HepG2 (cell line): ENCODE data around the gene TPM1. TPM values are rescaled to one million over a fixed set of nuclear protein-coding genes. Genes with fewer than 3 reads are reported as not detected.

ENCODE experiments used
- ATAC-seq: fragments of 200-7000 bp; cut with Tn5 transposase; 3 replicates; pipeline ENCODE4 v1.9.1; 2020; ENCODE audit warnings: mild to moderate bottlenecking, moderate library complexity
- BruUV-seq: library from RNA; stranded (reverse); fragments of 400-500 nt; replicated peaks from 2 replicates; lab custom pipeline; 2021; lab: Mats Ljungman, UMichigan
- CTCF ChIA-PET: fragments of 300-600 bp; formaldehyde crosslinking; extraction: SDS; loops from one replicate; lab custom pipeline; 2021; ENCODE audit warnings: low total read pairs, inconsistent platforms, low intra/inter-chr PET ratio; lab: Yijun Ruan, JAX
- POLR2A ChIA-PET: fragments of 350-600 bp; sonication (Branson Sonifier 250); formaldehyde crosslinking; loops from one replicate; lab custom pipeline; 2020; ENCODE audit warnings: antibody characterized with exemption, inconsistent platforms; lab: Yijun Ruan, JAX
- DNase-seq: peaks from one replicate; pipeline ENCODE4 v3.0.0-alpha.2; 2015; ENCODE audit warnings: low spot score
- FAIRE-seq: peaks from 3 replicates; lab custom pipeline; 2011; peaks lifted over from hg19 to GRCh38; lab: Jason Lieb, UNC
- H2AFZ ChIP-seq: one replicate; pipeline ENCODE4 v1.6.1; 2011; ENCODE audit warnings: low read length, inconsistent platforms
- H3K27ac ChIP-seq: fragments of 300-600 bp; 3 replicates; pipeline ENCODE4 v1.8.0; 2011; ENCODE audit warnings: mixed run types, mild to moderate bottlenecking, mixed read lengths, low read length, inconsistent platforms; ENCODE audit not compliant: insufficient read depth; ENCODE audit errors: extremely low read length
- H3K27me3 ChIP-seq, 2 experiments: fragments of 200-600 bp in 1 of 2; 2 replicates in 1 of 2; 3 replicates in 1 of 2; pipeline versions ENCODE4 v1.6.0 to v1.8.0; 2011; ENCODE audit warnings: low read length in 2 of 2, mild to moderate bottlenecking in 2 of 2, moderate library complexity in 2 of 2, inconsistent platforms in 1 of 2; ENCODE audit not compliant: insufficient read depth in 2 of 2, control insufficient read depth in 1 of 2
- H3K36me3 ChIP-seq, 2 experiments: fragments of 200-600 bp in 1 of 2; replicated peaks in 1 of 2; 2 replicates in 1 of 2; 3 replicates in 1 of 2; pipeline versions ENCODE4 v1.5.1 to v1.8.0; 2011; ENCODE audit warnings: low read length in 2 of 2, inconsistent platforms in 1 of 2; ENCODE audit not compliant: insufficient read depth in 2 of 2, control insufficient read depth in 1 of 2
- H3K4me1 ChIP-seq: 2 replicates; pipeline ENCODE4 v1.5.1; 2012; ENCODE audit warnings: low read length, inconsistent platforms; ENCODE audit not compliant: insufficient read depth
- H3K4me2 ChIP-seq: 2 replicates; pipeline ENCODE4 v1.6.0; 2011; ENCODE audit warnings: low read depth, low read length, inconsistent platforms
- H3K4me3 ChIP-seq, 3 experiments: fragments of 200-600 bp in 1 of 3; sonication (generic), shearing (Covaris generic) in 1 of 3; replicated peaks in 1 of 3; 2 replicates each; pipeline ENCODE4 v1.5.1; 2011 to 2016; ENCODE audit warnings: low read length in 3 of 3, inconsistent platforms in 2 of 3, low read depth in 2 of 3, mild to moderate bottlenecking in 2 of 3, control low read depth in 1 of 3, mixed read lengths in 1 of 3; ENCODE audit not compliant: insufficient read depth in 1 of 3
- H3K79me2 ChIP-seq: one replicate; pipeline ENCODE4 v1.6.1; 2011; ENCODE audit warnings: low read length, inconsistent platforms; ENCODE audit not compliant: insufficient read depth
- H3K9ac ChIP-seq: 2 replicates; pipeline ENCODE4 v1.6.0; 2011; ENCODE audit warnings: mild to moderate bottlenecking, low read depth, low read length, inconsistent platforms; ENCODE audit not compliant: insufficient read depth
- H3K9me3 ChIP-seq: 2 replicates; pipeline ENCODE4 v1.5.1; 2012; ENCODE audit warnings: mild to moderate bottlenecking, low read length
- H4K20me1 ChIP-seq: 2 replicates; pipeline ENCODE4 v1.6.0; 2011; ENCODE audit warnings: inconsistent platforms, mild to moderate bottlenecking, low read length, moderate library complexity; ENCODE audit not compliant: insufficient read depth
- ATF7-NPFF ChIP-seq: sonication (generic); formaldehyde crosslinking; IDR thresholded peaks from 2 replicates; pipeline ENCODE4 v1.8.1; 2023; ENCODE audit warnings: mild to moderate bottlenecking, low read depth, missing genetic modification reagents, moderate library complexity
- BORCS8-MEF2B ChIP-seq: sonication (generic); formaldehyde crosslinking; IDR thresholded peaks from 2 replicates; pipeline ENCODE4 v1.8.0; 2022; ENCODE audit warnings: mild to moderate bottlenecking, missing genetic modification reagents
- HMG20A ChIP-seq: IDR thresholded peaks from 2 replicates; pipeline ENCODE4 v1.6.1; 2016; ENCODE audit warnings: borderline replicate concordance
- MED8 ChIP-seq: sonication (generic); formaldehyde crosslinking; IDR thresholded peaks from 2 replicates; pipeline ENCODE4 v1.8.1; 2023; ENCODE audit warnings: mild to moderate bottlenecking, missing genetic modification reagents; ENCODE audit not compliant: insufficient replicate concordance
- NONO ChIP-seq, 2 experiments: fragments of 450-650 bp in 1 of 2; sonication (generic) in 1 of 2; formaldehyde crosslinking in 1 of 2; IDR thresholded peaks in 1 of 2; conservative IDR thresholded peaks in 1 of 2; 2 replicates each; pipeline versions ENCODE4 v1.6.1 to v1.8.0; 2017 to 2022; ENCODE audit warnings: mild to moderate bottlenecking in 1 of 2, missing genetic modification reagents in 1 of 2, moderate library complexity in 1 of 2
- PHF5A ChIP-seq: IDR thresholded peaks from one replicate; pipeline ENCODE4 v1.6.1; 2018; ENCODE audit warnings: low read depth, missing genetic modification reagents; ENCODE audit not compliant: unreplicated experiment
- SMAD9 ChIP-seq: sonication (generic); formaldehyde crosslinking; IDR thresholded peaks from 2 replicates; pipeline ENCODE4 v1.5.1; 2020; ENCODE audit warnings: mild to moderate bottlenecking, missing genetic modification reagents
- SOX6 ChIP-seq, 2 experiments: fragments of 450-650 bp in 1 of 2; sonication (generic) in 1 of 2; formaldehyde crosslinking in 1 of 2; IDR thresholded peaks; 2 replicates each; pipeline versions ENCODE4 v1.4.0 to v1.6.1; 2017 to 2020; ENCODE audit warnings: antibody characterized with exemption in 1 of 2, mild to moderate bottlenecking in 1 of 2, missing genetic modification reagents in 1 of 2
- SP140L ChIP-seq: sonication (generic); formaldehyde crosslinking; IDR thresholded peaks from 2 replicates; pipeline ENCODE4 v1.4.0; 2020; ENCODE audit warnings: missing genetic modification reagents, borderline replicate concordance
- SSRP1 ChIP-seq: IDR thresholded peaks from 2 replicates; pipeline ENCODE4 v1.6.1; 2016; ENCODE audit warnings: control low read depth
- SYNCRIP ChIP-seq: fragments of 200-400 bp; formaldehyde crosslinking; IDR thresholded peaks from 2 replicates; pipeline ENCODE4 v1.6.1; 2018; ENCODE audit warnings: mild to moderate bottlenecking, low read depth, low read length; ENCODE audit not compliant: insufficient read depth
- ZNF232 ChIP-seq: sonication (generic); formaldehyde crosslinking; IDR thresholded peaks from 2 replicates; pipeline ENCODE4 v1.4.0; 2020; ENCODE audit warnings: missing genetic modification reagents, borderline replicate concordance
- ZNF562 ChIP-seq: sonication (generic); formaldehyde crosslinking; IDR thresholded peaks from 2 replicates; pipeline ENCODE4 v1.8.0; 2022; ENCODE audit warnings: missing genetic modification reagents, borderline replicate concordance
- WGBS: methylation state at CpG from one replicate; pipeline ENCODE4 v1.1.6; 2017; ENCODE audit warnings: low lambda C conversion rate; 5-methylcytosine and 5-hydroxymethylcytosine counted together
- in situ Hi-C: cut with HindIII; loops from 2 replicates; pipeline ENCODE4 v1.10.0; 2017; ENCODE audit warnings: low pct_unique_long_range_greater_than_20kb; ENCODE audit not compliant: extremely low pct_ligation_motif_present
- intact Hi-C: fragments of 100-400 bp; cut with micrococcal nuclease; formaldehyde crosslinking; loops from one replicate; pipeline ENCODE4 v1.10.0; 2022; ENCODE audit not compliant: unreplicated experiment
- polyA plus RNA-seq, 8 experiments: library from polyadenylated mRNA; depleted of rRNA in 3 of 8; stranded (reverse) in 7 of 8; unstranded in 1 of 8; fragments of >200 nt; fragmentation: Illumina TruSeq in 4 of 8; extraction: Trizol in 4 of 8; gene quantifications; 2 replicates each; pipeline versions ENCODE4 v1.2.1 to v1.2.3, GENCODE V29; 2011 to 2016; ENCODE audit warnings: low read depth in 4 of 8, missing spikeins in 1 of 8, mixed read lengths in 1 of 8; ENCODE audit not compliant: insufficient read depth in 1 of 8
- total RNA-seq, 5 experiments: library from RNA; depleted of rRNA; stranded (reverse); fragments of >200 nt; fragmentation: Illumina TruSeq; extraction: Trizol; gene quantifications; 2 replicates each; pipeline ENCODE4 v1.2.3, GENCODE V29; 2016; ENCODE audit warnings: low read depth in 1 of 5
- TF ChIP-seq, protein P1 (sequence below): IDR thresholded peaks from 2 replicates; pipeline ENCODE4 v1.6.1; 2016; ENCODE audit warnings: missing compliant biosample characterization, missing genetic modification reagents, borderline replicate concordance
- TF ChIP-seq, protein P2 (sequence below): sonication (generic); formaldehyde crosslinking; IDR thresholded peaks from 2 replicates; pipeline ENCODE4 v1.5.1; 2020; ENCODE audit warnings: mild to moderate bottlenecking, missing genetic modification reagents, moderate library complexity

TPM1 gene
- total and polyA plus RNA-seq, 2 of the 13 experiments (the other 11 are each of a cell fraction or from before 2014, with no cell fraction given), result 98.9 to 109 TPM

- TF ChIP-seq NONO (IDR thresholded peaks at IDR 0.05) (no peak), NONO (CRISPR knock-in tag; conservative IDR thresholded peaks at IDR 0.05) (peak; percentile 74), ATF7-NPFF (CRISPR knock-in tag) (no peak), ZNF232 (no peak)
These were observed 31.4 kb upstream of the TPM1 start (continued) for GRCh38 chr15:63010920-63011693.

- H3K4me2 ChIP-seq, result no peak overlapping the region
- no peak overlapping the region for H2AFZ ChIP-seq
- ATAC-seq (no peak), FAIRE-seq (no peak), DNase-seq (no peak)
- in situ Hi-C loops, result no loop called here
- H3K27ac ChIP-seq, result no peak overlapping the region
- intact Hi-C loops, result loop anchor here (10.0 kb wide), 1 partner anchor 118 kb away; no protein-coding TSS in a partner anchor
- no peak overlapping the region for H3K9ac ChIP-seq
- H3K9me3 ChIP-seq, result no peaks in the 10 kb centered on the region
- no peak overlapping the region for H3K4me3 ChIP-seq
- no TSS peak for BruUV-seq
- 94% methylated on average over 5 of the region's 6 CpGs for WGBS
- no peaks in the 10 kb centered on the region for H4K20me1 ChIP-seq
- no peaks in the 10 kb centered on the region for H3K36me3 ChIP-seq
- no peaks in the 10 kb centered on the region for H3K79me2 ChIP-seq
- ChIA-PET CTCF (no interaction called here), POLR2A (no interaction called here)
- no peaks in the 10 kb centered on the region for H3K27me3 ChIP-seq
- no peak for TF ChIP-seq SP140L (CRISPR knock-in tag)
- TF ChIP-seq SSRP1 (CRISPR knock-in tag), result no peak
- no peak for TF ChIP-seq SMAD9 (CRISPR knock-in tag)
- TF ChIP-seq, protein P1, sequence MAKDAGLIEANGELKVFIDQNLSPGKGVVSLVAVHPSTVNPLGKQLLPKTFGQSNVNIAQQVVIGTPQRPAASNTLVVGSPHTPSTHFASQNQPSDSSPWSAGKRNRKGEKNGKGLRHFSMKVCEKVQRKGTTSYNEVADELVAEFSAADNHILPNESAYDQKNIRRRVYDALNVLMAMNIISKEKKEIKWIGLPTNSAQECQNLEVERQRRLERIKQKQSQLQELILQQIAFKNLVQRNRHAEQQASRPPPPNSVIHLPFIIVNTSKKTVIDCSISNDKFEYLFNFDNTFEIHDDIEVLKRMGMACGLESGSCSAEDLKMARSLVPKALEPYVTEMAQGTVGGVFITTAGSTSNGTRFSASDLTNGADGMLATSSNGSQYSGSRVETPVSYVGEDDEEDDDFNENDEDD (CRISPR knock-in tag), result no peak
- no peak for TF ChIP-seq SYNCRIP
- TF ChIP-seq HMG20A (CRISPR knock-in tag), result no peak
- no peak for TF ChIP-seq BORCS8-MEF2B (CRISPR knock-in tag)
- TF ChIP-seq ZNF562 (CRISPR knock-in tag), result no peak
- TF ChIP-seq, protein P2, sequence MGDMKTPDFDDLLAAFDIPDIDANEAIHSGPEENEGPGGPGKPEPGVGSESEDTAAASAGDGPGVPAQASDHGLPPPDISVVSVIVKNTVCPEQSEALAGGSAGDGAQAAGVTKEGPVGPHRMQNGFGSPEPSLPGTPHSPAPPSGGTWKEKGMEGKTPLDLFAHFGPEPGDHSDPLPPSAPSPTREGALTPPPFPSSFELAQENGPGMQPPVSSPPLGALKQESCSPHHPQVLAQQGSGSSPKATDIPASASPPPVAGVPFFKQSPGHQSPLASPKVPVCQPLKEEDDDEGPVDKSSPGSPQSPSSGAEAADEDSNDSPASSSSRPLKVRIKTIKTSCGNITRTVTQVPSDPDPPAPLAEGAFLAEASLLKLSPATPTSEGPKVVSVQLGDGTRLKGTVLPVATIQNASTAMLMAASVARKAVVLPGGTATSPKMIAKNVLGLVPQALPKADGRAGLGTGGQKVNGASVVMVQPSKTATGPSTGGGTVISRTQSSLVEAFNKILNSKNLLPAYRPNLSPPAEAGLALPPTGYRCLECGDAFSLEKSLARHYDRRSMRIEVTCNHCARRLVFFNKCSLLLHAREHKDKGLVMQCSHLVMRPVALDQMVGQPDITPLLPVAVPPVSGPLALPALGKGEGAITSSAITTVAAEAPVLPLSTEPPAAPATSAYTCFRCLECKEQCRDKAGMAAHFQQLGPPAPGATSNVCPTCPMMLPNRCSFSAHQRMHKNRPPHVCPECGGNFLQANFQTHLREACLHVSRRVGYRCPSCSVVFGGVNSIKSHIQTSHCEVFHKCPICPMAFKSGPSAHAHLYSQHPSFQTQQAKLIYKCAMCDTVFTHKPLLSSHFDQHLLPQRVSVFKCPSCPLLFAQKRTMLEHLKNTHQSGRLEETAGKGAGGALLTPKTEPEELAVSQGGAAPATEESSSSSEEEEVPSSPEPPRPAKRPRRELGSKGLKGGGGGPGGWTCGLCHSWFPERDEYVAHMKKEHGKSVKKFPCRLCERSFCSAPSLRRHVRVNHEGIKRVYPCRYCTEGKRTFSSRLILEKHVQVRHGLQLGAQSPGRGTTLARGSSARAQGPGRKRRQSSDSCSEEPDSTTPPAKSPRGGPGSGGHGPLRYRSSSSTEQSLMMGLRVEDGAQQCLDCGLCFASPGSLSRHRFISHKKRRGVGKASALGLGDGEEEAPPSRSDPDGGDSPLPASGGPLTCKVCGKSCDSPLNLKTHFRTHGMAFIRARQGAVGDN (CRISPR knock-in tag), result no peak
- no peak for TF ChIP-seq SOX6 (IDR thresholded peaks at IDR 0.05)
- no peak for TF ChIP-seq SOX6 (CRISPR knock-in tag; IDR thresholded peaks at IDR 0.05)
- no peak for TF ChIP-seq PHF5A (CRISPR knock-in tag)
- no peak for TF ChIP-seq MED8 (CRISPR knock-in tag)
- peaks cover 64% of the 10 kb centered on the region for H3K4me1 ChIP-seq
These were observed 30.1 kb upstream of the TPM1 start for GRCh38 chr15:63012444-63012843.
